Tibial nerve (tissue), 3 donors: Measurements from ENCODE around the gene MS4A10.

Experiments used
- POLR2A ChIP-seq, 2 donors: fragments of 450-650 bp; IDR thresholded peaks; one replicate each; pipeline ENCODE4 v1.6.1; 2017; ENCODE audit warnings: antibody characterized with exemption in 2 of 2, mild to moderate bottlenecking in 2 of 2, moderate library complexity in 2 of 2
- TF ChIP-seq, protein P1 (sequence below), 5 experiments: fragments of 200-600 bp in 3 of 5; fragments of 450-650 bp in 2 of 5; sonication (generic) in 3 of 5; IDR thresholded peaks; one replicate each; pipeline ENCODE4 v1.5.1; 2016 to 2019; ENCODE audit warnings: antibody characterized with exemption in 5 of 5, mild to moderate bottlenecking in 3 of 5, moderate library complexity in 2 of 5

DNA sequence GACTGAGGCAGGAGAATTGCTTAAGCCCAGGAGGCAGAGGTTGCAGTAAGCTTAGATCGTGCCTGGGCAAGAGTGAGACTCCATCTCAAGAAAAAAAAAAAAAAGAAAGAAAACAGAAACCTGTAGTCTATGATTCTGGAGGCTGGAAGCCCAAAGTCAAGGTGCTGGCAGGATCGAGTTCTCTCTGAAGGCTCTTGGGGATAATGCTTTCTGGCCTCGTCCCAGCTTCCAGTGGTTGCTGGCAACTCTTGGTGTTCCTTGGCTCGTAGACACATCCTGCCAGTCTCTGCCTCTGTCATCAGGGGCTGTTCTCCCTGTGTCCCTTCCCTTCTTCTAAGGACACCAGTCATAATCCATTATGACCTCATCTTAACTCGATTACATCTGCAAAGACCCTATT, 40.0 kb downstream of the MS4A10 start:
- no peak for TF ChIP-seq POLR2A (IDR thresholded peaks at IDR 0.05)
- TF ChIP-seq, protein P1, sequence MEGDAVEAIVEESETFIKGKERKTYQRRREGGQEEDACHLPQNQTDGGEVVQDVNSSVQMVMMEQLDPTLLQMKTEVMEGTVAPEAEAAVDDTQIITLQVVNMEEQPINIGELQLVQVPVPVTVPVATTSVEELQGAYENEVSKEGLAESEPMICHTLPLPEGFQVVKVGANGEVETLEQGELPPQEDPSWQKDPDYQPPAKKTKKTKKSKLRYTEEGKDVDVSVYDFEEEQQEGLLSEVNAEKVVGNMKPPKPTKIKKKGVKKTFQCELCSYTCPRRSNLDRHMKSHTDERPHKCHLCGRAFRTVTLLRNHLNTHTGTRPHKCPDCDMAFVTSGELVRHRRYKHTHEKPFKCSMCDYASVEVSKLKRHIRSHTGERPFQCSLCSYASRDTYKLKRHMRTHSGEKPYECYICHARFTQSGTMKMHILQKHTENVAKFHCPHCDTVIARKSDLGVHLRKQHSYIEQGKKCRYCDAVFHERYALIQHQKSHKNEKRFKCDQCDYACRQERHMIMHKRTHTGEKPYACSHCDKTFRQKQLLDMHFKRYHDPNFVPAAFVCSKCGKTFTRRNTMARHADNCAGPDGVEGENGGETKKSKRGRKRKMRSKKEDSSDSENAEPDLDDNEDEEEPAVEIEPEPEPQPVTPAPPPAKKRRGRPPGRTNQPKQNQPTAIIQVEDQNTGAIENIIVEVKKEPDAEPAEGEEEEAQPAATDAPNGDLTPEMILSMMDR (IDR thresholded peaks at IDR 0.05): no peak
